ENCODE data around the gene AKAP13.

The AKAP13 gene

DNA sequence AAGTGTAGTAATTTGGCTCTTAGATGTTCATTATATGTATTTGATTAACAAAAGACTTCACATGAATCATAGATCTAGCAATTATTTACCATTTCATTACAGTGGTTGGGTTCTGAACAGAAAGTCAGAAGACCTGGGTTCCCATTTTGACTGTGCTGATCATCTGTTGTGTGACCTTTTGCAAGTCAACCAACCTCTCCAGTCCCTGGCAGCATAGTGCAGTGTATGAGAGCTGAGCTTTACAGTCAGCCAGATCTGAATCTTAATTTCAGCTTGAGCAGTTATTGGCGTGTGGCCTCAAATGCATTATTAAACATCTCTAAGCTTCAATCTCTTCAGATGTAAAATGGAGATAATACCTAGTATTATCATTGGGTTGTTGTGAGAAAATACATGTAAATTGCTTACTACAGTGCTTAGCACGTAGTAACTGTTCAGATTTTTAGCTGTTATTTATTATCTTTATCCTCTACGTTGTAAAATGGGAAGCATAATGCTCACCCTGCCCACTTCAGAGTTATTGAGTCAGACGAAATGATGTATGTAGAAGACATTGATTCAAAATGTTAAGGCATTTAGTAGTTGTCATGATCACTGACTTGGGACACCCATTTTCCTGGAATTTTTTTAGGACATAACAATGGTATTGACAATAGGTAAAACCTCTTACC lies 310.3 kb downstream of the AKAP13 start:
- no peak overlapping the region for H3K4me3 ChIP-seq (ENCODE audit: control insufficient read depth, low read depth, low read length)
- DNase-seq (ENCODE audit: low read depth) = no peak
- TF ChIP-seq, protein P1, sequence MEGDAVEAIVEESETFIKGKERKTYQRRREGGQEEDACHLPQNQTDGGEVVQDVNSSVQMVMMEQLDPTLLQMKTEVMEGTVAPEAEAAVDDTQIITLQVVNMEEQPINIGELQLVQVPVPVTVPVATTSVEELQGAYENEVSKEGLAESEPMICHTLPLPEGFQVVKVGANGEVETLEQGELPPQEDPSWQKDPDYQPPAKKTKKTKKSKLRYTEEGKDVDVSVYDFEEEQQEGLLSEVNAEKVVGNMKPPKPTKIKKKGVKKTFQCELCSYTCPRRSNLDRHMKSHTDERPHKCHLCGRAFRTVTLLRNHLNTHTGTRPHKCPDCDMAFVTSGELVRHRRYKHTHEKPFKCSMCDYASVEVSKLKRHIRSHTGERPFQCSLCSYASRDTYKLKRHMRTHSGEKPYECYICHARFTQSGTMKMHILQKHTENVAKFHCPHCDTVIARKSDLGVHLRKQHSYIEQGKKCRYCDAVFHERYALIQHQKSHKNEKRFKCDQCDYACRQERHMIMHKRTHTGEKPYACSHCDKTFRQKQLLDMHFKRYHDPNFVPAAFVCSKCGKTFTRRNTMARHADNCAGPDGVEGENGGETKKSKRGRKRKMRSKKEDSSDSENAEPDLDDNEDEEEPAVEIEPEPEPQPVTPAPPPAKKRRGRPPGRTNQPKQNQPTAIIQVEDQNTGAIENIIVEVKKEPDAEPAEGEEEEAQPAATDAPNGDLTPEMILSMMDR (IDR thresholded peaks at IDR 0.05; ENCODE audit: control insufficient read depth, insufficient read depth, low read depth, low read length, missing control alignments) = no peak

DNA sequence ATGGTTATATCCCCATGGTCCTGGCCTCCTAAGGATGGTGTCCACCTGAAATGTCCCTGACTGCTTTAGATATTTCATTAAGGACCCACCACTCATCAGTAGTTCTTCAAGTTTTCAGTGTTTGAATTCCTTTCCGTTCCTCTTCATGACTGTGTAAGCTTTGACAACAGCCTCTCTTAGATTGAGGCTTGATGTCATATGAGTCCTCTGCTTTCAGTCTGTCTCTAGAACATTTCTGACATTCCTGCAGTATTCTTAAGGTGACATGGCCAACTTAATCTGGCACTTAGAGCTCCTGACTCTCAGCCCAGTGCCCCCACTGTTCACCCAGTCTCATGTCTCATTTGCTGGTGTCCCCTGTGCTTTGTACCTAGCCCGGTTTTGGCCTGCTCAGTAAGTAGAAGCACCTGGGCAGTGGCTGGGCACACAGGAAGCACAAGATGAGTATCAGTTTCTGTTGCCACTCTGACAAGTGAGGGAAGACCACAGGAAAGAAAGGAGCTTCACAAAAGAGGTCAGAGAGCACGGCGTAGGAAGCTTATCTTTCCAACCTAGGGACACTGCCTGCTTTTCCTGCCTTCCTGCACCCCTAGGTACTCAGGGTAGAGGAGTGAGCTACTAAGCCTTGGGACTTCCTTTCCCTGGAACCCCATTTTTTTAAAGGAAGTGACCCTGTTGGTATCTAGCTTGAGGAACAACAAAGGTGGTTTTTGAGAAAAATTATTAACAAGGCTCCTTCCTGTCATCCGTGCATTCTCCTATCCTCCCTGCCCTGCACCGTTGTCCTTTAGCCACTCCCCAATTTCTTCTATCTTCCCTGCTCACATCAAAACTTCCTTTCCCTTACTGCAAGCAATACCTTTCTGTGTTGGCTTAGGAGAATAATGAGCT lies 311.2 kb downstream of the AKAP13 start:
- no peak for DNase-seq (ENCODE audit: low read depth)
- TF ChIP-seq, protein P1 (IDR thresholded peaks at IDR 0.05; ENCODE audit: control insufficient read depth, insufficient read depth, low read depth, low read length, missing control alignments) = no peak
- no peak overlapping the region for H3K4me3 ChIP-seq (ENCODE audit: control insufficient read depth, low read depth, low read length)

DNA sequence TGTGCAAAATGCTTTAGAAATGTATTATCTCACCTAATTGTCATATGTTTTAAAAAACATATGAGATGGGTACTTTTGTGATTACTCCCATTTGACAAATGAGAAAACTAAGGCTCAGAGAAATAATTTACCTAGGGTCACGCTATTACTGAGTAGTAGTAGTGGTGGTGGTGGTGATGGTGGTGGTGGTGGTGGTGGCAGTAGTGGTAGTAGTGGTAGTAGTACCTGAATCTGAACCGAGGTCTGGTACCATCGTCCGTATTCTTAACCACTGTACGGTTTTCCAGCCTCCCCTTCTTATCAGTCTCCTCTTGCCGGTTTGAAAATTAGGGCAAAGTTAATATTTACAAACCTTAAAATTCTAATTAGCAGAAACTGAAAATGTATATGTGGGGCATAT lies 311.9 kb downstream of the AKAP13 start:
- no peak overlapping the region for H3K4me3 ChIP-seq (ENCODE audit: control insufficient read depth, low read depth, low read length)
- TF ChIP-seq, protein P1 (IDR thresholded peaks at IDR 0.05; ENCODE audit: control insufficient read depth, insufficient read depth, low read depth, low read length, missing control alignments) = no peak
- no peak for DNase-seq (ENCODE audit: low read depth)

DNA sequence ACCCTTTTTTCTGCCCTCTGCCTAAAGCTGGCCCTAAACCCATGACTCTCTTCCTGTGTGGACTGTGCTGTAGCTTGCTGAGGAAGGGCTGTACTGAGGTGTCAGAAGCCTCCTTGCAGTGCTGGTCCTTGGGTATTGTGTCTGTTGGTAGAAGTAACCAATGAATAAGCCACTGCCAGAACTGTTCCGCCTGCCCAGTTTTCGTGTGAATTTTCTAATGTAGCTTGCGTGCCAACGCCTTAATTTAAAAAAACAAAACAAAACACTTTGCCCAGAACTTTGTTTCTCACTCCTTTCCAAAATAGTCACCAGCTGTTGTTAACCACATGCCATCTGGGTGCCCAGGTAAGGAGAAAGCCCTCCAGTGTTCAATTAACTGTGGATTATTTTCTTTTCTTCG lies 312.5 kb downstream of the AKAP13 start:
- no peak overlapping the region for H3K4me3 ChIP-seq (ENCODE audit: control insufficient read depth, low read depth, low read length)
- DNase-seq (ENCODE audit: low read depth) = no peak
- TF ChIP-seq, protein P1 (IDR thresholded peaks at IDR 0.05; ENCODE audit: control insufficient read depth, insufficient read depth, low read depth, low read length, missing control alignments) = no peak

DNA sequence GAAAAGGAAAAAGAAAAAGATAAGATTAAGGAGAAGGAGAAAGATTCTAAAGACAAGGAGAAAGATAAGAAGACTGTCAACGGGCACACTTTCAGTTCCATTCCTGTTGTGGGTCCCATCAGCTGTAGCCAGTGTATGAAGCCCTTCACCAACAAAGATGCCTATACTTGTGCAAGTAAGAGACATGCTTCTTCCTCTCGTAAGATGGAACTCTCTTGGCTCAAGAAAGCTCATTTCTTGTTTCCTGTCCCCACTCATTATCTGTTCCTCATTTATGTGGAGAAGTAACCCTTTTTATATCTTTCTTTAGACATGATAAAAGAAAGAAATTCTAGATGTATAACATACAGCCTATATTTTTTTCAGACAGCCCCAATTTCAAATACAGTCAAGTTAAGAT lies 312.9 kb downstream of the AKAP13 start:
- DNase-seq (ENCODE audit: low read depth) = no peak
- H3K4me3 ChIP-seq (ENCODE audit: control insufficient read depth, low read depth, low read length) = no peak overlapping the region
- TF ChIP-seq, protein P1 (IDR thresholded peaks at IDR 0.05; ENCODE audit: control insufficient read depth, insufficient read depth, low read depth, low read length, missing control alignments) = no peak

DNA sequence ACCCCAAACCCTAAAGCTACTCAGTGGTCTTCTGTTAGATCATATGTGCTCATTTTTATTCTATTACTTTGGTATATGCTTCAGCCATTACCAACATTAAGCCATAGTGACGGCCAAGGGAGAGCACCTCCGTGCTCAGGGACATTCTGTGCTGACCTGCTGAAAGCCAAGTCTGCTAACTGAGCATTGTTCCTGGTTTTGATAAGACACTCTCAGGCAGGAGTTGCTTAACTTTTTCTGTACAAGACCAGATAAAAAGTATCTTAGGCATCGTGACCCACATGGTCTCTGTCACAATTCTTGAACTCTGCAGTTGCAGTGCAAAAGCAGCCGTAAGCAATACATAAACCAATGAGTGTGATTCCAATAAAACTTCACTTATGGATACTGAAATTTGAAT lies 313.7 kb downstream of the AKAP13 start:
- no peak for DNase-seq (ENCODE audit: low read depth)
- TF ChIP-seq, protein P1 (IDR thresholded peaks at IDR 0.05; ENCODE audit: control insufficient read depth, insufficient read depth, low read depth, low read length, missing control alignments) = no peak
- H3K4me3 ChIP-seq (ENCODE audit: control insufficient read depth, low read depth, low read length) = no peak overlapping the region
